Karpas-422 (cell line): ENCODE data around the gene STX2. TPM values are rescaled to one million over a fixed set of nuclear protein-coding genes. Genes with fewer than 3 reads are reported as not detected.
A peak's percentile ranks its signal among the peaks of the same experiment; 100 is the strongest.

Source experiments
- DNase-seq: peaks from one replicate; pipeline ENCODE4 v3.0.0-alpha.2; 2015
- H2AFZ ChIP-seq: fragments of 200-600 bp; sonication (generic); 2 replicates; pipeline ENCODE4 v1.6.1; 2014; ENCODE audit warnings: antibody characterized with exemption, low read length, mixed read lengths
- H3K27ac ChIP-seq: fragments of 200-600 bp; sonication (generic); 2 replicates; pipeline ENCODE4 v1.5.1; 2014; ENCODE audit warnings: mild to moderate bottlenecking, low read length, moderate library complexity
- H3K27me3 ChIP-seq: fragments of 200-600 bp; sonication (generic); 2 replicates; pipeline ENCODE4 v1.6.1; 2014; ENCODE audit warnings: low read length, mixed read lengths
- H3K36me3 ChIP-seq: fragments of 200-600 bp; sonication (generic); 2 replicates; pipeline ENCODE4 v1.6.1; 2014; ENCODE audit warnings: low read length, mixed read lengths; ENCODE audit not compliant: insufficient read depth
- H3K4me1 ChIP-seq: fragments of 200-600 bp; sonication (generic); 2 replicates; pipeline ENCODE4 v1.6.1; 2014; ENCODE audit warnings: mild to moderate bottlenecking, low read length, mixed read lengths
- H3K4me2 ChIP-seq: fragments of 200-600 bp; sonication (generic); 2 replicates; pipeline ENCODE4 v1.6.1; 2014; ENCODE audit warnings: low read length, low read depth, mild to moderate bottlenecking; ENCODE audit not compliant: poor library complexity, severe bottlenecking
- H3K4me3 ChIP-seq: fragments of 200-600 bp; sonication (generic); 2 replicates; pipeline ENCODE4 v1.5.1; 2014; ENCODE audit warnings: mild to moderate bottlenecking, antibody characterized with exemption, low read length, mixed read lengths
- H3K79me2 ChIP-seq: fragments of 200-600 bp; sonication (generic); 2 replicates; pipeline ENCODE4 v1.6.1; 2014; ENCODE audit warnings: mild to moderate bottlenecking, low read length, mixed read lengths
- H3K9ac ChIP-seq: fragments of 200-600 bp; sonication (generic); 2 replicates; pipeline ENCODE4 v1.6.0; 2014; ENCODE audit warnings: low read length
- H3K9me2 ChIP-seq: fragments of 200-600 bp; sonication (generic), shearing (Covaris generic); replicated peaks from 2 replicates; pipeline ENCODE4 v1.6.0; 2014; ENCODE audit warnings: mild to moderate bottlenecking, low read length, moderate library complexity; ENCODE audit not compliant: insufficient read depth
- H3K9me3 ChIP-seq: fragments of 300-700, 200-600 bp; sonication (generic); 2 replicates; pipeline ENCODE4 v1.6.1; 2014; ENCODE audit warnings: low read length, mixed read lengths
- H4K20me1 ChIP-seq: fragments of 200-600 bp; sonication (generic); 2 replicates; pipeline ENCODE4 v1.6.1; 2014; ENCODE audit warnings: mild to moderate bottlenecking, antibody characterized with exemption, low read length, low read depth; ENCODE audit not compliant: insufficient read depth
- total RNA-seq: library from RNA; depleted of rRNA; stranded (reverse); fragments of >200 nt; shearing (Covaris generic); gene quantifications from 2 replicates; pipeline ENCODE4 v1.2.3, GENCODE V29; 2014; ENCODE audit warnings: low replicate concordance

Gene STX2
- total RNA-seq, 1 experiment from 2014 or later = 19.2 TPM

- Histone ChIP-seq H3K4me2 (no peak overlapping the region), H4K20me1 (no peaks in the 10 kb centered on the region), H2AFZ (no peak overlapping the region), H3K79me2 (peaks cover 91% of the 10 kb centered on the region), H3K36me3 (no peaks in the 10 kb centered on the region), H3K27me3 (no peaks in the 10 kb centered on the region), H3K4me1 (peaks cover 15% of the 10 kb centered on the region), H3K4me3 (no peak overlapping the region), H3K27ac (no peak overlapping the region), H3K9ac (no peak overlapping the region), H3K9me2 (no peaks in the 10 kb centered on the region), H3K9me3 (no peaks in the 10 kb centered on the region)
- DNase-seq = no peak
Measured at GRCh38 chr12:130831876-130832405, 7.1 kb downstream of the STX2 start.

- no peaks in the 10 kb centered on the region for H3K27me3 ChIP-seq
- H4K20me1 ChIP-seq = no peaks in the 10 kb centered on the region
- DNase-seq = no peak
- peaks cover 84% of the 10 kb centered on the region for H3K79me2 ChIP-seq
- no peak overlapping the region for H2AFZ ChIP-seq
- no peaks in the 10 kb centered on the region for H3K9me2 ChIP-seq
- no peaks in the 10 kb centered on the region for H3K9me3 ChIP-seq
- H3K36me3 ChIP-seq = no peaks in the 10 kb centered on the region
- H3K4me1 ChIP-seq = peaks cover 14% of the 10 kb centered on the region
- no peak overlapping the region for H3K27ac ChIP-seq
- H3K4me2 ChIP-seq = no peak overlapping the region
- no peak overlapping the region for H3K9ac ChIP-seq
- H3K4me3 ChIP-seq = no peak overlapping the region
Measured at GRCh38 chr12:130831246-130831645, 7.8 kb downstream of the STX2 start.

GRCh38 chr12:130830246-130830551 is 8.9 kb downstream of the STX2 start:
- Histone ChIP-seq H3K9me3 (no peaks in the 10 kb centered on the region), H3K9ac (no peak overlapping the region), H3K4me3 (no peak overlapping the region), H3K27ac (no peak overlapping the region), H4K20me1 (no peaks in the 10 kb centered on the region), H3K4me1 (peaks cover 14% of the 10 kb centered on the region), H3K27me3 (no peaks in the 10 kb centered on the region), H3K4me2 (no peak overlapping the region), H3K36me3 (no peaks in the 10 kb centered on the region), H2AFZ (no peak overlapping the region), H3K9me2 (no peaks in the 10 kb centered on the region), H3K79me2 (peaks cover 85% of the 10 kb centered on the region)
- DNase-seq = no peak

- no peak overlapping the region for H3K4me2 ChIP-seq
- H3K27ac ChIP-seq = no peak overlapping the region
- no peak overlapping the region for H3K4me3 ChIP-seq
- no peaks in the 10 kb centered on the region for H4K20me1 ChIP-seq
- no peaks in the 10 kb centered on the region for H3K9me2 ChIP-seq
- H3K79me2 ChIP-seq = peaks cover 81% of the 10 kb centered on the region
- H3K4me1 ChIP-seq = peaks cover 14% of the 10 kb centered on the region
- H3K9me3 ChIP-seq = no peaks in the 10 kb centered on the region
- no peaks in the 10 kb centered on the region for H3K36me3 ChIP-seq
- no peak overlapping the region for H3K9ac ChIP-seq
- H3K27me3 ChIP-seq = no peaks in the 10 kb centered on the region
- DNase-seq = no peak
- H2AFZ ChIP-seq = no peak overlapping the region
Measured at GRCh38 chr12:130829391-130830245, 9.4 kb downstream of the STX2 start.

- Histone ChIP-seq H3K9ac (no peak overlapping the region), H3K4me1 (peaks cover 14% of the 10 kb centered on the region), H2AFZ (no peak overlapping the region), H3K9me3 (no peaks in the 10 kb centered on the region), H3K4me3 (no peak overlapping the region), H3K79me2 (peaks cover 76% of the 10 kb centered on the region), H3K9me2 (no peaks in the 10 kb centered on the region), H4K20me1 (no peaks in the 10 kb centered on the region), H3K27me3 (no peaks in the 10 kb centered on the region), H3K36me3 (no peaks in the 10 kb centered on the region), H3K27ac (no peak overlapping the region), H3K4me2 (no peak overlapping the region)
- DNase-seq = no peak
Measured at GRCh38 chr12:130828895-130829294, 10.2 kb downstream of the STX2 start.

GRCh38 chr12:130827432-130827831 is 11.6 kb downstream of the STX2 start:
- no peak overlapping the region for H3K4me2 ChIP-seq
- no peaks in the 10 kb centered on the region for H3K9me3 ChIP-seq
- H3K9me2 ChIP-seq = no peaks in the 10 kb centered on the region
- H4K20me1 ChIP-seq = no peaks in the 10 kb centered on the region
- H3K27ac ChIP-seq = no peak overlapping the region
- H3K4me1 ChIP-seq = peaks cover 14% of the 10 kb centered on the region
- no peak overlapping the region for H2AFZ ChIP-seq
- no peak overlapping the region for H3K9ac ChIP-seq
- H3K36me3 ChIP-seq = peaks cover 6% of the 10 kb centered on the region; the same call in 1 of the 2 replicates
- DNase-seq = no peak
- peaks cover 62% of the 10 kb centered on the region for H3K79me2 ChIP-seq
- no peak overlapping the region for H3K4me3 ChIP-seq
- no peaks in the 10 kb centered on the region for H3K27me3 ChIP-seq

GRCh38 chr12:130826151-130826801 is 12.8 kb downstream of the STX2 start:
- H3K4me2 ChIP-seq = no peak overlapping the region
- H3K27ac ChIP-seq = no peak overlapping the region
- peaks cover 6% of the 10 kb centered on the region; the same call in 1 of the 2 replicates for H3K36me3 ChIP-seq
- no peak overlapping the region for H2AFZ ChIP-seq
- no peaks in the 10 kb centered on the region for H3K9me3 ChIP-seq
- peaks cover 52% of the 10 kb centered on the region for H3K79me2 ChIP-seq
- H3K27me3 ChIP-seq = no peaks in the 10 kb centered on the region
- no peaks in the 10 kb centered on the region for H3K9me2 ChIP-seq
- peaks cover 10% of the 10 kb centered on the region for H3K4me1 ChIP-seq
- peak; percentile 79 for DNase-seq
- no peak overlapping the region for H3K4me3 ChIP-seq
- no peaks in the 10 kb centered on the region for H4K20me1 ChIP-seq
- no peak overlapping the region for H3K9ac ChIP-seq

GRCh38 chr12:130825771-130826150 is 13.3 kb downstream of the STX2 start:
- Histone ChIP-seq H3K9me3 (no peaks in the 10 kb centered on the region), H3K4me2 (no peak overlapping the region), H3K36me3 (peaks cover 6% of the 10 kb centered on the region; the same call in 1 of the 2 replicates), H3K4me3 (no peak overlapping the region), H3K27ac (no peak overlapping the region), H3K27me3 (no peaks in the 10 kb centered on the region), H3K79me2 (peaks cover 46% of the 10 kb centered on the region), H4K20me1 (no peaks in the 10 kb centered on the region), H3K9me2 (no peaks in the 10 kb centered on the region), H2AFZ (no peak overlapping the region), H3K9ac (no peak overlapping the region), H3K4me1 (peaks cover 6% of the 10 kb centered on the region)
- no peak for DNase-seq
